RWPE2 (cell line): ENCODE results near the gene GAP43.
A peak's percentile ranks its signal among the peaks of the same experiment; 100 is the strongest.

Source experiments
- ATAC-seq: fragments of 200-7000 bp; cut with Tn5 transposase; 3 replicates; pipeline ENCODE4 v1.9.1; 2021; ENCODE audit warnings: low read depth
- DNase-seq: peaks from one replicate; pipeline ENCODE4 v3.0.0-alpha.2; 2020; ENCODE audit warnings: low spot score
- H3K27ac ChIP-seq: fragments of 450-650 bp; 2 replicates; pipeline ENCODE4 v1.5.1; 2017; ENCODE audit warnings: mild to moderate bottlenecking; ENCODE audit not compliant: poor library complexity, severe bottlenecking
- H3K27me3 ChIP-seq: fragments of 250-450 bp; sonication (Bioruptor Pico); 2 replicates; pipeline ENCODE4 v1.5.1; 2021; ENCODE audit warnings: mild to moderate bottlenecking, moderate library complexity; ENCODE audit not compliant: insufficient read depth, poor library complexity, severe bottlenecking
- H3K36me3 ChIP-seq: fragments of 250-450 bp; sonication (Bioruptor Pico); 2 replicates; pipeline ENCODE4 v1.5.1; 2020; ENCODE audit warnings: low read depth, mild to moderate bottlenecking, moderate library complexity
- H3K4me1 ChIP-seq: fragments of 250-450 bp; sonication (Bioruptor Pico); 2 replicates; pipeline ENCODE4 v1.5.1; 2021; ENCODE audit warnings: mild to moderate bottlenecking, moderate library complexity; ENCODE audit not compliant: insufficient read depth, poor library complexity, severe bottlenecking
- H3K4me3 ChIP-seq: fragments of 250-450 bp; sonication (Bioruptor Pico); 2 replicates; pipeline ENCODE4 v1.5.1; 2021; ENCODE audit warnings: mild to moderate bottlenecking, moderate library complexity; ENCODE audit not compliant: severe bottlenecking
- H3K9me3 ChIP-seq: fragments of 250-450 bp; sonication (Bioruptor Pico); 2 replicates; pipeline ENCODE4 v1.5.1; 2021; ENCODE audit warnings: mild to moderate bottlenecking, moderate library complexity; ENCODE audit not compliant: severe bottlenecking
- CTCF ChIP-seq: fragments of 450-650 bp; IDR thresholded peaks from one replicate; pipeline ENCODE4 v1.5.1; 2017; ENCODE audit warnings: mild to moderate bottlenecking, moderate library complexity; ENCODE audit not compliant: poor library complexity, severe bottlenecking

Gene GAP43

GRCh38 chr3:115758076-115758763 lies 134.9 kb downstream of the GAP43 start:
- H3K27ac ChIP-seq, result no peak overlapping the region
- H3K9me3 ChIP-seq, result no peaks in the 10 kb centered on the region
- no peak for DNase-seq
- H3K27me3 ChIP-seq, result no peaks in the 10 kb centered on the region
- ATAC-seq, result no peak
- no peak for TF ChIP-seq CTCF
- no peaks in the 10 kb centered on the region for H3K4me1 ChIP-seq
- no peaks in the 10 kb centered on the region for H3K36me3 ChIP-seq
- H3K4me3 ChIP-seq, result no peak overlapping the region

- no peak overlapping the region for H3K4me3 ChIP-seq
- DNase-seq (no peak), ATAC-seq (no peak)
- no peak for TF ChIP-seq CTCF
- H3K36me3 ChIP-seq, result no peaks in the 10 kb centered on the region
- H3K9me3 ChIP-seq, result no peaks in the 10 kb centered on the region
- no peaks in the 10 kb centered on the region for H3K4me1 ChIP-seq
- H3K27me3 ChIP-seq, result no peaks in the 10 kb centered on the region
- no peak overlapping the region for H3K27ac ChIP-seq
These were observed 137.4 kb downstream of the GAP43 start for GRCh38 chr3:115760716-115761115.

GRCh38 chr3:115761927-115762305 lies 138.6 kb downstream of the GAP43 start:
- TF ChIP-seq CTCF, result no peak
- Histone ChIP-seq H3K9me3 (no peaks in the 10 kb centered on the region), H3K4me1 (no peaks in the 10 kb centered on the region), H3K36me3 (no peaks in the 10 kb centered on the region), H3K27ac (no peak overlapping the region), H3K4me3 (no peak overlapping the region), H3K27me3 (no peaks in the 10 kb centered on the region)
- no peak for ATAC-seq
- no peak for DNase-seq

- H3K36me3 ChIP-seq, result no peaks in the 10 kb centered on the region
- H3K4me1 ChIP-seq, result no peaks in the 10 kb centered on the region
- no peak for TF ChIP-seq CTCF
- no peak overlapping the region for H3K27ac ChIP-seq
- H3K9me3 ChIP-seq, result no peaks in the 10 kb centered on the region
- H3K4me3 ChIP-seq, result no peak overlapping the region
- DNase-seq, result no peak
- peak; percentile 38; the same call in 1 of the 3 replicates for ATAC-seq
- H3K27me3 ChIP-seq, result no peaks in the 10 kb centered on the region
These were observed 143.5 kb downstream of the GAP43 start for GRCh38 chr3:115766587-115767482.
